GM18858 (cell line): ENCODE data around the gene GPR27.

Source experiments
- ATAC-seq: cut with Tn5 transposase; IDR thresholded peaks from one replicate; pipeline ENCODE4 v1.9.1; 2021; ENCODE audit not compliant: unreplicated experiment

The GPR27 gene

GRCh38 chr3:71728632-71729342, 24.9 kb upstream of the GPR27 start:
- no peak for ATAC-seq

DNA sequence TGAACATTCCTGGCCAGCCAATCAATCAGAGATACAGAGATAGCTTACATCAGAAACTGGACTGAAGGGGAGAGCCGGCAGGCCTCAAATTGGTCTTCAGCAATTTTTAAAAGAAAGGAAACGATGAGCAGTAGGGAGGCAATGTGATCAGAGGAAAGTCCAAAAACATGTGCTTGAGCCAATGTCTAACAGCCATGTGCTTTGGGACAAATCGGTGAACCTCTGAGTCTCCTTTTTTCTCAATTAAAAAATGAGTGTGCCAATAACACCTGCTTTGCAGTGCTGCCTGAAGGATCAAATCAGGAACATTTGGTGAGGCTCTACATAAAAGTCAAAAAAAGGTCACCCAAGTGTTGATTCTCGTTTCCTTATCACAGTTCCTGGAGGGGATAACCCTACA, 21.0 kb upstream of the GPR27 start:
- no peak for ATAC-seq

DNA sequence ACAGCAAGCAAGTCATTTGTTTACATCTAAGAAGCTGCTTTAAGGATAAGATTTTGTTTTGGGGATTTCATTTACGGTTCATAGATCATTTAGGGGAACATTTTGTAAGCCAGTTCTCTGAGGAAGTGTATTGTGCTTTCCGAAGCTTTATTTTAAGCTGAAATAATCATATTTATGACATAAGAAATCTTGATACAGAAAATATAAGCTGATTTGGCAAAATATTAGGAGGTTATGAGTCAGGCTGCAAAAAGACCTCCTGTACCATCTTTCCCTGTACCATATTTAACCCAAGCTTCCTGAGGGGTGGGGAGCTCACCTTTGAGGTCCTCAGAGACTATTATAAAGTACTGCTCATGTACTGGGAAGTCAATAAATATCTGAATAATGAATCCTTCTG, 20.3 kb upstream of the GPR27 start:
- ATAC-seq: no peak

- no peak for ATAC-seq
These were observed 18.8 kb upstream of the GPR27 start for GRCh38 chr3:71734881-71735280.

DNA sequence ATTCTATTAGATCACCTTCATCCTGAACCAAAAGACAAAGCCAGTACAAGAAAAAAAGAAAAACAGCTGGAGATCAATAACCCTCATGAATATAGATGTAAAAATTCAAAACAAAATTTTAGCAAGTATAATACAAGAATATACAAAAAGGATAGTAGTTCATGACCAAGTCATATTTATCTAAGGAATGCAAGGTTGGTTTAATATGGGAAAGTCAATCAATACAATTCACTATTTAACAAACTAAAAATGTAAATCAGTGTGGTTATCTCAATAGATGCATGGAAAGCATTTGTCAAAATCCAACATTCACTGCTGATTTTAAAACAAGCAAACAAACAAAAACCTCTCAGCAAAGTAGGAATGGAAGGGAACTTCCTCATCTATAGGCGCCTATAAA, 11.0 kb upstream of the GPR27 start:
- ATAC-seq: no peak

GRCh38 chr3:71744738-71745137, 8.9 kb upstream of the GPR27 start:
- ATAC-seq: no peak

- no peak for ATAC-seq
These were observed 2.1 kb upstream of the GPR27 start for GRCh38 chr3:71751602-71752001.

DNA sequence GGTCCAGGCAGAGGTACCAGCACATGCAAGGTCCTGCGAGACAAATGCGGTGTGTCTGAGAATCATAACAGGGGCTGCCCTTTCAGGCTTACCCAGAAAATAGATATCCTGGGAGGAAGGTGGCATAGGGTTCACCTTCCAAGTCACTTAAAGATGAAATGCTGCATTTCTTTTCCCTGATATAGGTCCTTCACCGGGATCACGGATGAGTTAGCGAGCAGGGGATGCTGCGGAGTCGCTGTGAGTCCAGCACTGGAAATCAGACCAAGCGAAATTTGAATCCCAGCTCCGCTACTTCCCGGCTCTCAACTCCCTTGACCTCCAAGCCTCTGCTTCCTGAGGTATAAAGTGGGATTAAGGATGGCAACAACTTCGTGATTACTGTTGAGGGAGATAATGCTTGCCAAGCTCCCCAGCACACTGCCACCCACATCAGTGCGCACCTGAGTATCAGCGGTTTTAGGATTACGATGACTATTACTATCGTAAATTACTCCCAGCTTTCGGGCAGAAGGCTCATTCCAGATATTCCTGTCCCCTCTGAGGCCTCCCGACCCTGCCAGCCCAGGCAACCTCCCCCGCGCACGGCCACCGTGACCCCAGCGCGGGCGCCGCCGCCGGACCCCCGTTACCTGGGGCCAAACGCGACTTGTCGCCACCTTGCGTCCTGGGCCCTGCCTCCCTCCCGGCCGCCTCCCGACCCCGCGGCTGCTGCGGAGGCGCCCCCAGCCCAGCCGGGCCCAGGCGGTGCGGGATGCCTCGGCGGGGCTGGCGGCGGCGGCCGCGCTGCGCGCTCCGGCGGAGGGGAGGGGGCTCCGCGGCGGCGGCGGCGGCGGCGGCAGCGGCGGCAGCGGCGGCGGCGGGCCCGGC, 589 bp upstream of the GPR27 start:
- no peak for ATAC-seq

- ATAC-seq: no peak
These were observed 1.1 kb downstream of the GPR27 start for GRCh38 chr3:71754610-71755253.

- ATAC-seq: no peak
These were observed 4.4 kb downstream of the GPR27 start for GRCh38 chr3:71758091-71758490.

DNA sequence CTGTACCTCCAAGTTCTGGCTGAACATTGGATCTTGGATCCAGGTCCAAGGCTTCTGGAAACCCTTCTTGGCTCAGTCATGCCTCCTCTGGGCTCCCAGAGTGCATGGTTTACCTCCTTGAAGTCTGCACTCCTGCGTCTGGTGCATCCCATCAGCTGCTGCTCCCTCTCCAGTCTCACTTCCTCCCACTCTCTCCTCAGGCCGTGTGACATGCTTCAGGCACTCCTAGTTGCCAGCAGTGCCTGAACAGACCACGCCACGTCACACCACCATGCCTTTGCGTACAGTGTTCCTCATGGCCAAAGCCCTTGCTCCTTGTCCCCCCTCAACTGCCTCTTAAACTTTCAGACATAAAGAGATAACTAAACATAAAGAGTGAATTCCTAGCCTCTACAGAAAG, 5.7 kb downstream of the GPR27 start:
- ATAC-seq: no peak

GRCh38 chr3:71760140-71760539, 6.5 kb downstream of the GPR27 start:
- ATAC-seq: no peak

- no peak for ATAC-seq
These were observed 9.8 kb downstream of the GPR27 start for GRCh38 chr3:71763426-71763825.

DNA sequence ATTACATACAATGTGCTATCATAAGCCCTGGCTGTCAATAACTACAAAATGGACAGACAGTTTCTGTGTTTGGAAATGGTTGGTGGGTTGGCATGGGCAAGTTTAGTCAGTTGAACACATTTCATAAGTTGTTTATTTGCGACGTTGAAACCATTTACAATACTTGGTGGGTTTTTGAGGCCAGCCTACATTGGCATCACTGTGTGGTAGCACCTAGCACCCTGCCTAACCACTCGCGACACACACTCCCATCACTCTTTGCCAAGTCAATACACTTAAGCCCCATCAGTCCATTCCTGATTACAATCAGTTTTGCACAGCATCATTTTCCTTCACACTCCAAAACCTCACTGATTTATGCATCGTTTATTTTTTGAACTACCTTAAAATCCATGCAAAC, 17.5 kb downstream of the GPR27 start:
- no peak for ATAC-seq

- no peak for ATAC-seq
These were observed 18.2 kb downstream of the GPR27 start for GRCh38 chr3:71771884-71772283.

- no peak for ATAC-seq
These were observed 22.9 kb downstream of the GPR27 start for GRCh38 chr3:71776538-71776937.

DNA sequence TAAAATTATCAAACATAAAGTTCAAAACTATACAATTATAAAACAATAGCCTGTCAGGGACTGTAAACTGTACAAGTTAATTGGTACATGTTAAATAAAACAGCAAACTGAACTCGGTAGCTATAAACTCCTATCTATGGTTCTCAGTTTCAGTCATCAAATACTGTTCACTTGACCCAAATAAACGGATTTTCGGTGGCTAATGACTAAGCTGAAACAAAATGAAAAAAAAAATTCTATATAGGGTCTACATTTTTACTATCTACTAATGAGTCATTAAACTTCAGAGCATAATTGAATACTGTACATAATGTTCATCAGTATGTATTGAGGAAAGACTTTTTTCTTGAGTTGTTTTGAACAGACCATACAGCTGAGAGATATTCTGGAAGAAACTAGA, 24.7 kb downstream of the GPR27 start:
- ATAC-seq: no peak

- ATAC-seq: no peak
These were observed 26.2 kb downstream of the GPR27 start for GRCh38 chr3:71779674-71780377.

- ATAC-seq: no peak
These were observed 26.8 kb downstream of the GPR27 start for GRCh38 chr3:71780430-71780829.

- no peak for ATAC-seq
These were observed 29.5 kb downstream of the GPR27 start for GRCh38 chr3:71783152-71783551.

GRCh38 chr3:71784201-71784913, 30.7 kb downstream of the GPR27 start:
- no peak for ATAC-seq
